ENCODE results near the gene TAF4. TPM values are rescaled to one million over a fixed set of nuclear protein-coding genes. Genes with fewer than 3 reads are reported as not detected.

Gene TAF4
- total RNA-seq, 2 donors from 2014 or later = 10.4 to 11.0 TPM

DNA sequence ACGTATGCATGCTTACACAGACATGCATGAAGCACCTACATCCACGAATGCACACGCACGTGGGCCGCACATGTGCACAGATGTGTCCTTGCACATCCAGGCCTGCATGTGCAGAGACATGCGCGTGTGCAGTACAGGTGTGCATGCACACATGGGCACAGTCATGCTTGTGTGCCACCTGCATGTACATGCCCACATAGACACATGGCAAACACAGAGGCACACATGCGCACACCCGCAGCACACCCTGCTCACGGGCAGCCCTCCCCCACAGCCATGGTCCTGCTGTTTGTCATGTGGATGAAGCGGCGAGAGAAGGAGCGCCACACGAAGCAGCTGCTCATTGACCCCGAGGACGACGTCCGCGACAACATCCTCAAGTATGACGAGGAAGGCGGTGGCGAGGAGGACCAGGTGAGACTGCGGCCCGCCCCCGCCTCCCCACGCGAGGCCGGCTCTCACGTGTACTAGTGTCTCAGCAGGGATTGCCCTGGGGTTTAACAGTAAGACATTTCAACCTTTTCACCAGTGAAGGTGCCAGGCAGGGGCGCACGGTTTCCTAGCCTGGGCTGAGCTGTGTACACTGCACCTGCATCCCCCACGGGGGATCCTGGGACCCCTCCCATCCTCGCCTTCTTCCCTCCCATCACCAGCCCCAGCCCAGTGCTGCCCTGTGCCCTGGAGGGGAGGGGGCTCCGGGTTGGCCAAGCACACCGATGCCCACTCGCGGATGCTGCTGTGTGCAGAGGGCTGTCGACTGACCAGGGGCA is 132.8 kb downstream of the TAF4 start:
- H3K4me3 ChIP-seq = no peak overlapping the region
- no peaks in the 10 kb centered on the region for H3K4me1 ChIP-seq (ENCODE audit: control insufficient read depth in 1 of 2, low read depth in 2 of 2)
- no peak for ATAC-seq (ENCODE audit: insufficient number of reproducible peaks, low FRiP score, low read depth)
- no peaks in the 10 kb centered on the region for H3K36me3 ChIP-seq
- no peak overlapping the region for H3K27ac ChIP-seq
- H3K9me3 ChIP-seq = no peaks in the 10 kb centered on the region
- DNase-seq (ENCODE audit: low spot score) = no peak
- H3K27me3 ChIP-seq (replicated peaks; ENCODE audit: insufficient read depth) = no peaks in the 10 kb centered on the region
- TF ChIP-seq, protein P1, sequence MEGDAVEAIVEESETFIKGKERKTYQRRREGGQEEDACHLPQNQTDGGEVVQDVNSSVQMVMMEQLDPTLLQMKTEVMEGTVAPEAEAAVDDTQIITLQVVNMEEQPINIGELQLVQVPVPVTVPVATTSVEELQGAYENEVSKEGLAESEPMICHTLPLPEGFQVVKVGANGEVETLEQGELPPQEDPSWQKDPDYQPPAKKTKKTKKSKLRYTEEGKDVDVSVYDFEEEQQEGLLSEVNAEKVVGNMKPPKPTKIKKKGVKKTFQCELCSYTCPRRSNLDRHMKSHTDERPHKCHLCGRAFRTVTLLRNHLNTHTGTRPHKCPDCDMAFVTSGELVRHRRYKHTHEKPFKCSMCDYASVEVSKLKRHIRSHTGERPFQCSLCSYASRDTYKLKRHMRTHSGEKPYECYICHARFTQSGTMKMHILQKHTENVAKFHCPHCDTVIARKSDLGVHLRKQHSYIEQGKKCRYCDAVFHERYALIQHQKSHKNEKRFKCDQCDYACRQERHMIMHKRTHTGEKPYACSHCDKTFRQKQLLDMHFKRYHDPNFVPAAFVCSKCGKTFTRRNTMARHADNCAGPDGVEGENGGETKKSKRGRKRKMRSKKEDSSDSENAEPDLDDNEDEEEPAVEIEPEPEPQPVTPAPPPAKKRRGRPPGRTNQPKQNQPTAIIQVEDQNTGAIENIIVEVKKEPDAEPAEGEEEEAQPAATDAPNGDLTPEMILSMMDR (IDR thresholded peaks at IDR 0.05) = no peak

GRCh38 chr20:61932199-61932592 is 133.5 kb downstream of the TAF4 start:
- H3K9me3 ChIP-seq = no peaks in the 10 kb centered on the region
- TF ChIP-seq, protein P1 (IDR thresholded peaks at IDR 0.05) = no peak
- no peaks in the 10 kb centered on the region for H3K4me1 ChIP-seq (ENCODE audit: control insufficient read depth in 1 of 2, low read depth in 2 of 2)
- H3K27me3 ChIP-seq (replicated peaks; ENCODE audit: insufficient read depth) = no peaks in the 10 kb centered on the region
- ATAC-seq (ENCODE audit: insufficient number of reproducible peaks, low FRiP score, low read depth) (no peak), DNase-seq (ENCODE audit: low spot score) (no peak)
- no peak overlapping the region for H3K27ac ChIP-seq
- no peaks in the 10 kb centered on the region for H3K36me3 ChIP-seq
- H3K4me3 ChIP-seq = no peak overlapping the region

DNA sequence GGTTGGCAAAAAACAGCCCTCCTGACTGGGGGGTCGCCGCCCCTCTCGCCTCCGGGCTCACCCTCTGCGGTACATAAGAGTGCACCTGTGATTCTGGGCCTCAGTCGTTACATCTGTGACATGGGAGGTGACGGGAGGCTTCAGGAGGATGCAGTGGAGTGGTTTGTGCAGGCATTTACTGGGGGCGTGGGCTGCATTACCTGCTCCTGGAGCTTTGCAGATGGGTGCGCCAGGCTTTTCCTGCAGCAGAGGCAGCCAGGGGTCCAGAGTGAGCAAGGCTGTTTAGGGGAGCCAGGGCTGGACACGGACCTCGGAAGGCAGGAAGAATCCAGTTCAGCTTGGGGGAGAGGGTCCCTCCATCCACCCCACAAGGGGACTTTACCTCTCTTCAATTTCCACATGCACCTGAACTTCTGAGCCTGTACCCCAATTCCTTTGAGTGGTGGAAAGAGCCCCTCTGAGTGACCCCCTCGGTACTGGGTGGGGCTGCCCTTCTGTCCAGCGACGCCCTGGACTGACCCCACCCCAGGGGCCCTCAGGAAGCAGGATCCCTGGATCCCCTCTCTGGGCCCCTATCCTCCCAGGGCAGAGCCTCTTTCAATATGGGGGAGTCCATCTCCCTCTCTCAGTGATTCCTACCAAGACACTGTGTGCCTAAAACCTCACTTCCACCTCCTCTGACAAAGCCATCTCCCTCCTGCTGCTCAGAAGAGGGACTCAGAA is 134.0 kb downstream of the TAF4 start:
- no peaks in the 10 kb centered on the region for H3K9me3 ChIP-seq
- no peak for DNase-seq (ENCODE audit: low spot score)
- H3K4me1 ChIP-seq (ENCODE audit: control insufficient read depth in 1 of 2, low read depth in 2 of 2) = no peaks in the 10 kb centered on the region
- H3K4me3 ChIP-seq = no peak overlapping the region
- TF ChIP-seq, protein P1 (IDR thresholded peaks at IDR 0.05) = no peak
- no peaks in the 10 kb centered on the region for H3K27me3 ChIP-seq (replicated peaks; ENCODE audit: insufficient read depth)
- H3K36me3 ChIP-seq = no peaks in the 10 kb centered on the region
- no peak for ATAC-seq (ENCODE audit: insufficient number of reproducible peaks, low FRiP score, low read depth)
- H3K27ac ChIP-seq = no peak overlapping the region

DNA sequence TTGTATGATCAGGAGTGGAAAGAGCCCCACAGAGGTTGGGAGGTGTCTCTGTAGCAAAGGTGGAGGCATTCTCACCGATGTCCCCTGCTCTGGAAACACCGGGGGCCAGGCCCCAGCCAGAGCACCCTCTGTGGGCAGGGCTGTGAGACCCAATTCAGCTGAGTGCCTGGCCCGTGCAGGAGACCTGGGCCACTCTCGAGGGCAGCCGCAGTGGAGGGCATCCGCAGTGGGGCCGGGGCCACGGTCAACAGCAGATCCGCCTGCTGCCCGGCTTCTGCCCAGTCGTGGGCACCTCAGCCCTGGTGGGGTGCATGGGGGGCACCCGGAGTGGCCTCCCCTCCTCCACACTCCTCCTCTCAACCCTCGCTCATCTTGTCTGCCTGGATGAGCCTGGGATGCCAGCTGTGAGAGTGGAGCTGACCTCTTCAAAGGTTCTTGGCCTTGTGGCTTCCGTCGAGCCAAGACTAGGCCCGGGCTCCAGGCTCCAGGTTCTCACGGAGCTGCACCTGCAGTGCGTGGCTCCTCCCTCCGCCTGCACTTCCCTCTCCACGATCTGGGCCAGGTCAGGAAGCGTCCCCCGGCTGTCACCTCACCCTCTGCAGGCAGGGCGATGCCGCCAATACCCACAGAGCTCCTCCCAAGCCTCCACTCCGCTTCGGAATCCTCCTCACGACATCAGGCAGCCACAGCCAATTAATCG is 134.8 kb downstream of the TAF4 start:
- Histone ChIP-seq H3K36me3 (no peaks in the 10 kb centered on the region), H3K9me3 (no peaks in the 10 kb centered on the region), H3K27me3 (replicated peaks; ENCODE audit: insufficient read depth) (no peaks in the 10 kb centered on the region), H3K4me1 (ENCODE audit: control insufficient read depth in 1 of 2, low read depth in 2 of 2) (no peaks in the 10 kb centered on the region), H3K4me3 (no peak overlapping the region), H3K27ac (no peak overlapping the region)
- TF ChIP-seq, protein P1 (IDR thresholded peaks at IDR 0.05) = no peak
- DNase-seq (ENCODE audit: low spot score) (no peak), ATAC-seq (ENCODE audit: insufficient number of reproducible peaks, low FRiP score, low read depth) (no peak)
